MM.1S (cell line): ENCODE results near the gene GOLGA7B.
"Not testable (repeated sequence)": the region's sequence is repeated elsewhere in the genome, so short reads cannot be mapped to it uniquely, and the experiment has no call there.

Source experiments
- CTCF ChIP-seq: fragments of 300-600 bp; sonication (generic); IDR thresholded peaks from 2 replicates; pipeline ENCODE4 v1.5.1; 2016; ENCODE audit warnings: antibody characterized with exemption, low read length, mixed read lengths
- EZH2 ChIP-seq: fragments of 300-600 bp; sonication (generic); optimal IDR thresholded peaks from 2 replicates; pipeline ENCODE3; 2017; ENCODE audit warnings: low read depth, mild to moderate bottlenecking, antibody characterized with exemption, low read length, mixed read lengths

- not testable (repeated sequence) for TF ChIP-seq CTCF, EZH2
Measured at GRCh38 chr10:97843972-97844371, 5.7 kb upstream of the GOLGA7B start.
